ENCODE measurements around the gene NTRK2. TPM values are rescaled to one million over a fixed set of nuclear protein-coding genes. Genes with fewer than 3 reads are reported as not detected.

The NTRK2 gene
- polyA plus RNA-seq, 1 donor (not counting 4 experiments of a cell fraction or from before 2014, with no cell fraction given): 0.08 TPM

- FAIRE-seq (peak; percentile 13), DNase-seq (ENCODE audit: low read depth, low spot score) (no peak)
- no peak overlapping the region for H3K27ac ChIP-seq (ENCODE audit: control insufficient read depth, insufficient read depth, low read length)
- no peak overlapping the region for H3K9ac ChIP-seq (ENCODE audit: control insufficient read depth, extremely low read depth, insufficient read depth, low read length)
- no peaks in the 10 kb centered on the region for H3K79me2 ChIP-seq (ENCODE audit: control insufficient read depth, insufficient read depth, low read length)
- H2AFZ ChIP-seq (ENCODE audit: control insufficient read depth, low read length): no peak overlapping the region
- no peaks in the 10 kb centered on the region for H3K9me3 ChIP-seq (ENCODE audit: control insufficient read depth, low read depth, low read length)
- TF ChIP-seq EZH2 (IDR thresholded peaks at IDR 0.05; ENCODE audit: low read length): no peak
- TF ChIP-seq CTCF (optimal IDR thresholded peaks at IDR 0.05 in 1 of 3, IDR thresholded peaks at IDR 0.05 in 1 of 3, conservative IDR thresholded peaks at IDR 0.05 in 1 of 3; ENCODE audit: extremely low read depth in 1 of 3, insufficient read depth in 2 of 3, low read length in 3 of 3): no peak
- no peak overlapping the region for H3K4me3 ChIP-seq (ENCODE audit: control insufficient read depth in 2 of 3, extremely low read depth in 1 of 3, insufficient read depth in 2 of 3, low read depth in 1 of 3, low read length in 3 of 3)
- no peaks in the 10 kb centered on the region for H4K20me1 ChIP-seq (ENCODE audit: control insufficient read depth, extremely low read depth, insufficient read depth, low read length)
- H3K4me2 ChIP-seq (ENCODE audit: control insufficient read depth, extremely low read depth, insufficient read depth, low read depth, low read length): no peak overlapping the region
- H3K9me1 ChIP-seq (ENCODE audit: control insufficient read depth, extremely low read depth, insufficient read depth, low read length): no peaks in the 10 kb centered on the region
- dilution Hi-C loops (cut with MboI; ENCODE audit: extremely low pct_ligation_motif_present, low sequenced_read_pairs): no loop called here
- peaks cover 43% of the 10 kb centered on the region for H3K4me1 ChIP-seq (ENCODE audit: control insufficient read depth, extremely low read depth, insufficient read depth, low read length)
- no peaks in the 10 kb centered on the region for H3K36me3 ChIP-seq (ENCODE audit: control insufficient read depth in 2 of 2, extremely low read depth in 1 of 2, insufficient read depth in 2 of 2, low read length in 2 of 2)
- H3K27me3 ChIP-seq (ENCODE audit: control insufficient read depth, extremely low read depth, insufficient read depth, low read length): no peaks in the 10 kb centered on the region
Observed at GRCh38 chr9:84756171-84756570, 86.6 kb downstream of the NTRK2 start.

GRCh38 chr9:84756731-84757130, 87.2 kb downstream of the NTRK2 start:
- dilution Hi-C loops (cut with MboI; ENCODE audit: extremely low pct_ligation_motif_present, low sequenced_read_pairs): no loop called here
- FAIRE-seq (no peak), DNase-seq (ENCODE audit: low read depth, low spot score) (no peak)
- no peak for TF ChIP-seq EZH2 (IDR thresholded peaks at IDR 0.05; ENCODE audit: low read length)
- TF ChIP-seq CTCF (optimal IDR thresholded peaks at IDR 0.05 in 1 of 3, IDR thresholded peaks at IDR 0.05 in 1 of 3, conservative IDR thresholded peaks at IDR 0.05 in 1 of 3; ENCODE audit: extremely low read depth in 1 of 3, insufficient read depth in 2 of 3, low read length in 3 of 3): no peak
- no peak overlapping the region for H3K4me3 ChIP-seq (ENCODE audit: control insufficient read depth in 2 of 3, extremely low read depth in 1 of 3, insufficient read depth in 2 of 3, low read depth in 1 of 3, low read length in 3 of 3)
- no peak overlapping the region for H2AFZ ChIP-seq (ENCODE audit: control insufficient read depth, low read length)
- H3K4me2 ChIP-seq (ENCODE audit: control insufficient read depth, extremely low read depth, insufficient read depth, low read depth, low read length): no peak overlapping the region
- no peaks in the 10 kb centered on the region for H3K9me3 ChIP-seq (ENCODE audit: control insufficient read depth, low read depth, low read length)
- H3K9me1 ChIP-seq (ENCODE audit: control insufficient read depth, extremely low read depth, insufficient read depth, low read length): no peaks in the 10 kb centered on the region
- H3K36me3 ChIP-seq (ENCODE audit: control insufficient read depth in 2 of 2, extremely low read depth in 1 of 2, insufficient read depth in 2 of 2, low read length in 2 of 2): no peaks in the 10 kb centered on the region
- H3K9ac ChIP-seq (ENCODE audit: control insufficient read depth, extremely low read depth, insufficient read depth, low read length): no peak overlapping the region
- H3K79me2 ChIP-seq (ENCODE audit: control insufficient read depth, insufficient read depth, low read length): no peaks in the 10 kb centered on the region
- H3K4me1 ChIP-seq (ENCODE audit: control insufficient read depth, extremely low read depth, insufficient read depth, low read length): peaks cover 39% of the 10 kb centered on the region
- no peaks in the 10 kb centered on the region for H4K20me1 ChIP-seq (ENCODE audit: control insufficient read depth, extremely low read depth, insufficient read depth, low read length)
- H3K27ac ChIP-seq (ENCODE audit: control insufficient read depth, insufficient read depth, low read length): no peak overlapping the region
- no peaks in the 10 kb centered on the region for H3K27me3 ChIP-seq (ENCODE audit: control insufficient read depth, extremely low read depth, insufficient read depth, low read length)
